Dendritic cell treated with granulocyte-macrophage colony-stimulating factor and Interleukin-4, amounts not matched to agents 40 ng/mL and 50 ng/mL, for 4 days (primary cell): ENCODE data around the gene OPA1.

ENCODE experiments used
- H3K27ac Mint-ChIP-seq: one replicate; pipeline ENCODE4 v1.8.0; 2022; ENCODE audit warnings: mild to moderate bottlenecking, mixed read lengths
- H3K27me3 Mint-ChIP-seq: one replicate; pipeline ENCODE4 v1.8.0; 2022; ENCODE audit warnings: mild to moderate bottlenecking, mixed read lengths
- H3K36me3 Mint-ChIP-seq: one replicate; pipeline ENCODE4 v1.8.0; 2022; ENCODE audit warnings: low read depth, mixed read lengths
- H3K4me1 Mint-ChIP-seq: one replicate; pipeline ENCODE4 v1.8.0; 2022; ENCODE audit warnings: low read depth, mixed read lengths
- H3K4me3 Mint-ChIP-seq: one replicate; pipeline ENCODE4 v1.8.0; 2022; ENCODE audit warnings: mild to moderate bottlenecking, moderate library complexity, mixed read lengths
- H3K9me3 Mint-ChIP-seq: one replicate; pipeline ENCODE4 v1.8.0; 2022; ENCODE audit warnings: mixed read lengths
- intact Hi-C: fragments of 100-400 bp; cut with micrococcal nuclease; formaldehyde crosslinking; loops from one replicate; pipeline ENCODE4 v1.15.0; 2022

Gene OPA1

GRCh38 chr3:193736616-193737015 is 143.6 kb downstream of the OPA1 start:
- no peak overlapping the region for H3K27ac Mint-ChIP-seq
- no peaks in the 10 kb centered on the region for H3K4me1 Mint-ChIP-seq
- H3K36me3 Mint-ChIP-seq = no peaks in the 10 kb centered on the region
- no peak overlapping the region for H3K4me3 Mint-ChIP-seq
- no peaks in the 10 kb centered on the region for H3K9me3 Mint-ChIP-seq
- intact Hi-C loops = no loop called here
- no peaks in the 10 kb centered on the region for H3K27me3 Mint-ChIP-seq

GRCh38 chr3:193737191-193737751 is 144.3 kb downstream of the OPA1 start:
- H3K27ac Mint-ChIP-seq = no peak overlapping the region
- intact Hi-C loops = no loop called here
- H3K4me1 Mint-ChIP-seq = no peaks in the 10 kb centered on the region
- H3K4me3 Mint-ChIP-seq = no peak overlapping the region
- no peaks in the 10 kb centered on the region for H3K36me3 Mint-ChIP-seq
- H3K9me3 Mint-ChIP-seq = no peaks in the 10 kb centered on the region
- no peaks in the 10 kb centered on the region for H3K27me3 Mint-ChIP-seq

GRCh38 chr3:193742628-193743027 is 149.6 kb downstream of the OPA1 start:
- peaks cover 6% of the 10 kb centered on the region for H3K4me1 Mint-ChIP-seq
- no peaks in the 10 kb centered on the region for H3K36me3 Mint-ChIP-seq
- intact Hi-C loops = no loop called here
- H3K27me3 Mint-ChIP-seq = peaks cover 7% of the 10 kb centered on the region
- H3K9me3 Mint-ChIP-seq = no peaks in the 10 kb centered on the region
- H3K4me3 Mint-ChIP-seq = no peak overlapping the region
- no peak overlapping the region for H3K27ac Mint-ChIP-seq

- Mint-ChIP-seq H3K27ac (no peak overlapping the region), H3K36me3 (no peaks in the 10 kb centered on the region), H3K27me3 (peaks cover 7% of the 10 kb centered on the region), H3K4me3 (no peak overlapping the region), H3K4me1 (peaks cover 6% of the 10 kb centered on the region), H3K9me3 (no peaks in the 10 kb centered on the region)
- intact Hi-C loops = no loop called here
Observed at GRCh38 chr3:193743702-193744047, 150.7 kb downstream of the OPA1 start.

GRCh38 chr3:193744048-193744821 is 151.2 kb downstream of the OPA1 start:
- H3K27me3 Mint-ChIP-seq = peaks cover 13% of the 10 kb centered on the region
- no peaks in the 10 kb centered on the region for H3K9me3 Mint-ChIP-seq
- H3K4me1 Mint-ChIP-seq = peaks cover 6% of the 10 kb centered on the region
- H3K27ac Mint-ChIP-seq = no peak overlapping the region
- H3K4me3 Mint-ChIP-seq = no peak overlapping the region
- no peaks in the 10 kb centered on the region for H3K36me3 Mint-ChIP-seq
- intact Hi-C loops = no loop called here

- H3K4me1 Mint-ChIP-seq = peaks cover 6% of the 10 kb centered on the region
- no peaks in the 10 kb centered on the region for H3K9me3 Mint-ChIP-seq
- H3K4me3 Mint-ChIP-seq = no peak overlapping the region
- intact Hi-C loops = no loop called here
- no peak overlapping the region for H3K27ac Mint-ChIP-seq
- no peaks in the 10 kb centered on the region for H3K36me3 Mint-ChIP-seq
- peaks cover 13% of the 10 kb centered on the region for H3K27me3 Mint-ChIP-seq
Observed at GRCh38 chr3:193744822-193745684, 152.0 kb downstream of the OPA1 start.

- Mint-ChIP-seq H3K4me1 (peaks cover 6% of the 10 kb centered on the region), H3K4me3 (no peak overlapping the region), H3K27me3 (peaks cover 14% of the 10 kb centered on the region), H3K27ac (no peak overlapping the region), H3K36me3 (no peaks in the 10 kb centered on the region), H3K9me3 (no peaks in the 10 kb centered on the region)
- intact Hi-C loops = no loop called here
Observed at GRCh38 chr3:193746832-193747231, 153.8 kb downstream of the OPA1 start.
